Activated CD4-positive, alpha-beta T cell treated with anti-CD3 and anti-CD28 coated beads, Interleukin-2, Interleukin-6, amounts not matched to agents 100 ng/mL and 50 ng/mL, durations not matched to agents 16 hours and 8 hours (primary cell): Measurements from ENCODE around the gene MRC2.
"Not testable (repeated sequence)": the region's sequence is repeated elsewhere in the genome, so short reads cannot be mapped to it uniquely, and the experiment has no call there.

Experiments used
- DNase-seq: peaks from one replicate; pipeline ENCODE4 v3.0.0-alpha.2; 2020

The MRC2 gene, protein sequence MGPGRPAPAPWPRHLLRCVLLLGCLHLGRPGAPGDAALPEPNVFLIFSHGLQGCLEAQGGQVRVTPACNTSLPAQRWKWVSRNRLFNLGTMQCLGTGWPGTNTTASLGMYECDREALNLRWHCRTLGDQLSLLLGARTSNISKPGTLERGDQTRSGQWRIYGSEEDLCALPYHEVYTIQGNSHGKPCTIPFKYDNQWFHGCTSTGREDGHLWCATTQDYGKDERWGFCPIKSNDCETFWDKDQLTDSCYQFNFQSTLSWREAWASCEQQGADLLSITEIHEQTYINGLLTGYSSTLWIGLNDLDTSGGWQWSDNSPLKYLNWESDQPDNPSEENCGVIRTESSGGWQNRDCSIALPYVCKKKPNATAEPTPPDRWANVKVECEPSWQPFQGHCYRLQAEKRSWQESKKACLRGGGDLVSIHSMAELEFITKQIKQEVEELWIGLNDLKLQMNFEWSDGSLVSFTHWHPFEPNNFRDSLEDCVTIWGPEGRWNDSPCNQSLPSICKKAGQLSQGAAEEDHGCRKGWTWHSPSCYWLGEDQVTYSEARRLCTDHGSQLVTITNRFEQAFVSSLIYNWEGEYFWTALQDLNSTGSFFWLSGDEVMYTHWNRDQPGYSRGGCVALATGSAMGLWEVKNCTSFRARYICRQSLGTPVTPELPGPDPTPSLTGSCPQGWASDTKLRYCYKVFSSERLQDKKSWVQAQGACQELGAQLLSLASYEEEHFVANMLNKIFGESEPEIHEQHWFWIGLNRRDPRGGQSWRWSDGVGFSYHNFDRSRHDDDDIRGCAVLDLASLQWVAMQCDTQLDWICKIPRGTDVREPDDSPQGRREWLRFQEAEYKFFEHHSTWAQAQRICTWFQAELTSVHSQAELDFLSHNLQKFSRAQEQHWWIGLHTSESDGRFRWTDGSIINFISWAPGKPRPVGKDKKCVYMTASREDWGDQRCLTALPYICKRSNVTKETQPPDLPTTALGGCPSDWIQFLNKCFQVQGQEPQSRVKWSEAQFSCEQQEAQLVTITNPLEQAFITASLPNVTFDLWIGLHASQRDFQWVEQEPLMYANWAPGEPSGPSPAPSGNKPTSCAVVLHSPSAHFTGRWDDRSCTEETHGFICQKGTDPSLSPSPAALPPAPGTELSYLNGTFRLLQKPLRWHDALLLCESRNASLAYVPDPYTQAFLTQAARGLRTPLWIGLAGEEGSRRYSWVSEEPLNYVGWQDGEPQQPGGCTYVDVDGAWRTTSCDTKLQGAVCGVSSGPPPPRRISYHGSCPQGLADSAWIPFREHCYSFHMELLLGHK (N-terminal part only)

DNA sequence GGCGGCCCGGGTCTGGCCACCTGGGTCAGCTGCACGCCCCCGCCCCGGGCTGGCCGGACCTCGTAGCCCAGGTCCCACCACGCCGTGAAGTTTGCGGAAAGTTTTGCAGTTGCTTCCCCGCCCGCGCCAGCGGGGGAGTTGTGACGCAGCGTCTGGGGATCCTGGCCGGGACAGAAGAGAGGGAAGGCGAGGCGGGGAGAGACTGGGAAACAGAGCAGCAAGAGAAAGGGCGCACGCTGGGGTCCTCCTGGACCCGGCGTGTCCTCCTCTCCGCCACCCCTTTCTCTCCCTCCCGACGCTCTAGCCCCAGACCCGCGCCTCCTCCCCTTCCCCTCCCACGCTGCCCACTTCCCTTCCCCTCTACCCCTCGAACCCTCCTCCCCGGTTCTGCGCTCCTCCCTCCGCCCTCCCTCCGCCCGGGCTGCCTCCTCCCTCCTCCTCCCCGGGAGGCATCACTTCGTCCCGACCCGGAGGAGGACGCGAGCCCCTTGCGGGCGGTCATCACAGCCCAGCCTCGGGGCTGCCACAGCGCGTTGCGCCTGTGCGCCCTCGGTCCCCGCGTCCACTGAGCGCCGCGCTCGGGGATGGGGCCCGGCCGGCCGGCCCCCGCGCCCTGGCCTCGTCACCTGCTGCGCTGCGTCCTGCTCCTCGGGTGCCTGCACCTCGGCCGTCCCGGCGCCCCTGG, at the start of gene MRC2:
Gene MRC2 (plus strand): TSS at position 452 of the 685 bp plus-strand sequence. CDS start 133 bp downstream, at position 585.
- peak; percentile 79 for DNase-seq

DNA sequence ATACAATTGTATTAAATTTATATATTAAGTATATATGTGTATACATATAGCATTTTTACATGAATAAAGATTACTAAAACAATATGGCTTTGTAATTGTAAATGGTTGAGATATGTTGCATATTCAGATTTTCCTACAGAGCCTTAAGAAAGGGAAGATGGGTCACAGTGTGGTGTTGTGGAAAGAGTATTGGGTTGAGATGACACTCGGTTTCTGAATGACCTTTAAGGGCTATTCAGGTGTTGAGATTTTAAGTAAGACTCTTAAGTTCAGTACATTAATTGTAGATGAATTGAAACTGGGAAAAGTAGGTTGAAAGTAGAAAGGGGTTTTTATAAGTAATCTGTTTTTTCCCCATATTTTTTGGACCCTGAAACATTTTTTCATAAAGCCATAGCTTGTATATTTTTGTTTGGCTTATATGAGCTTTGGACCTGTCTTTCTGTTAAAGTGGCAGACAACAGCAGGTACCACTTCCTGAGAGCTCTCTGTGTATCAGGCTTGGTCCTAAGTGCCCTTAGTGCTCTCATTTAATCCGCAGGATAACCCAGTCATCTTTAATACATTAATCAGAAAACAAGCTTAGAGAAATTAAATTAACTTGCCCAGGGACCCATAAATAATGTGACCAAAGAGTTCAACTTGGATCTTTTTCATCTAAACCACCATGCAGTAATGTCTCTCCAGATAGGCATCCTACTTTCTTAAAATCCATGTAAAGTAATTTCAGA, 48.5 kb upstream of the MRC2 start:
- no peak for DNase-seq

DNA sequence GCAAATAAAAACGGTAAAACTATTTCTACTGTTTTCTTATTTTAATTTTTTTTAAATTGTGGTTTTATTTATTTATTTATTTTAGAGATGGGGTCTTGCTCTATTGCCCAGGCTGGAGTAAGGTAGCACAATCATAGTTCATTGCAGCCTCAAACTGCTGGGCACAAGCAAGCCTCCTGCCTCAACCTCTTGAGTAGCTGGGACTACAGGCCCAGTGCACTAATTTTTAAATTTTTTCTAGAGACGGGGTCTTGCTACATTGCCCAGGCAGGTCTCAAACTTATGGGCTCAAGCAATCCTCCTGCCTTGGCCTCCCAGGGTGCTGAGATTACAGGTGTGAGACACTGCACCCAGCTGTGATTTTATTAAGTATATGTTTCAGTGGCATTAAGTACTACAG, 46.5 kb upstream of the MRC2 start:
- DNase-seq, result no peak

DNA sequence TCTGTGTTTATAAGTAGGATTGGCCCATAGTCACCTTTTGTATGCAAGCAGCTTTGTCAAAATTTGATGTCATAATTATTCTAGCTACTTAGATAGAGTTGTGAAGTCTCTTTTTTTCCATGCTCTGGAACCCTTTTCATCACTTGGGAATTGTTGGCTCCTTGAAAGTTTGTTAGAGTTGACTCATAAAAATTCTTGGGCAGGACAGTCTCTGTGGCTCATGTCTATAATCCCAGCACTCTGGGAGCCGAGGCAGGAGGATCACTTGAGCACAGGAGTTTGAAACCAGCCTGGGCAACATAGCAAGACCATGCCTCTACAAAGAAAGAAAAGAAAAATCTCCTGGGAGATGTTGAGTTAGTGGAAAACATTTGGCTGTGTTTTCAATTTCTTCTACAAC, 45.7 kb upstream of the MRC2 start:
- DNase-seq, result no peak

DNA sequence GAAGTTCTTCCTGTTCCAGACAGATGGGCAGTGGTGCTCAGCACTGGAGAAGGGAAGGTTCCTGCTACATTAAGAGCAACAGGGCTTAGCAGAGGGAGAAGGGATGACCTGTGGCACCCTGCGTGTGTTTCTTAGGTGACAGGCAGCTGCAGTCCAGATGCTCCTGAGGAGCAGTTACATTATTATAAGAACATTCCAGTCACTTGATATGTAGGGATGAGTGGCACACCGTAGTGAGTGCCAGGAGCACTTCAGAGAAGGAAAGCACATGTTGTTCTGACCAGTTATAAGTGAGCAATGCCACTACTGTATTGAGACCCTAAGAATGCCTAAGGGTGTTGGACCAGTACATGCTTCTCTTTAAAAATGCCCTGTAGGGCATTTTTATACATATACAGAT, 39.9 kb upstream of the MRC2 start:
- DNase-seq, result no peak

DNA sequence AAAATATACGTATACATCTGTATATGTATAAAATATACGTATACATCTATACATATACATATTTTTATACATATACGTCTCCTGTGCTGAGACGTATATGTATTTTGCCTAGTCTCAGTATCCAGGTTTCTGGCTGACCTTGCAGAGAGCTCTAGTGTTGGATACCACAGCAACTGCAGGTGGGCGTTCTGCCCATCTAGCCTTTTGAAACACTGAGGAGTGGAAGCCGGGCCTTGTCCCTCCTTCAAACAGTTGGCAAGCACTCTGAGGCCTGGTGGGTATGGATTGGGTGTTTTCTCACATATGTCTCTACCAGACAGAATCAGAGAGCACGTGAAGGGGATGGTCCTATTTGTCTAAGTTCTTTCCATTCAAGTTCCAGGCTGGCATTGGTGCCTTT, 39.4 kb upstream of the MRC2 start:
- DNase-seq, result no peak

DNA sequence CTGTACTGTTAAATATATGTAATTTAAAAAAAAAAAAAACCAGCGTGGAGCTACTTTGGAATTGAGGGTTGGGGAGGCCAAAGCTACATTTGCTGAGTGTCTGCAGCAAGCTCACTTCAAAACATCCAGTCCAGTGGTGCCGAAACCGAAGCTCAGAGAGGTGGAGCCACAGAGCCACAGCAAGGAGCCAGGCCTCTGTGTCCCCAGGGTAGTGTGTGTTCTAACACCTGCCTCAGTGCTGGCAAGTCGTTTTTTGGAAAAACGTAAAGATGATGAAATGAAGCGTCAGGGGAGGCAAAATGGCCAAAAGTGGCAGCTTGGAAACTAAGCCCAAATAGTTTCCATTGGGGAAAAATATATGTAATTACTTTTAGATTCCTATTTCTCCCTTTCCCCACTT, 36.1 kb upstream of the MRC2 start:
- DNase-seq, result no peak

DNA sequence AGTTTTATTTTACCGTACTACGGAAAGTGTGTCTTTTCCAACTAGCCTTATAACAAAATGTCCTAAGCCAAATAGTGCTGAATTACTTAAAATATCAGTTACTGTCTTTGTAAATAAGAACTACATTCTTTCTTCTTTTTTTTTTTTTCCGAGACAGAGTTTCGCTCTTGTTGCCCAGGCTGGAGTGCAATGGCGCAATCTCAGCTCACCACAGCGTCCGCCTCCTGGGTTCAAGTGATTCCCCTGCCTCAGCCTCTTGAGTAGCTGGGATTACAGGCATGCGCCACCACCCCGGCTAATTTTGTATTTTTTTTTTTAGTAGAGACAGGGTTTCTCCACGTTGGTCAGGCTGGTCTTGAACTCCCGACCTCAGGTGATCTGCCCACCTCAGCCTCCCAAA, 35.6 kb upstream of the MRC2 start:
- not testable (repeated sequence) for DNase-seq

DNA sequence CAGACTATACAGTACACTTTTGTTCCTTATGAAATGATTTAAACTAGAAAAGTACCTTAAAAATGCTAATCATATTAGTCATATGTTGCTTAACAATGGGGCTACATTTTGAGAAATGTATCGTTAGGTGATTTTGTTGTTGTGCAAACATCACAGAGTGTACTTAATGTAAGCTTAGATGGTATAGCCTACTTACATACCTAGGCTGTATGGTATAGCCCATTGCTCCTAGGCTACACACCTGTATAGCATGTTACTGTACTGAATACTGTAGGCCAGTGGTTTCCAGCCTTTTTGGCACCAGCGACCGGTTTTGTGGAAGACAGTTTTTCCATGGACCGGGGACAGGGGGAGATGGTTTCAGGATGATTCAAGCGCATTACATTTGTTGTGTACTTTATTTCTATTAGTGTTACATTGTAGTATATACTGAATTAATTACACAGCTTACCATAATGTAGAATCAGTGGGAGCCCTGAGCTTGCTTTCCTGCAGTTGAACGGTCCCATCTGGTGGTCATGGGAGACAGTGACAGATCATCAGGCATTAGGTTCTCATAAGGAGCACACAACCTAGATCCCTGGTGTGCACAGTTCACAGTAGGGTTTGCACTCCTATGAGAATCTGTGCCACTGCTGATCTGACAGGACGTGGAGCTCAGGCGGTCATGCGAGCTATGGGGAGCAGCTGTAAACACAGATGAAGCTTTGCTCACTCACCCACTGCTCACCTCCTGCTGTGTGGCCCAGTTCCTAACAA, 35.0 kb upstream of the MRC2 start:
- no peak for DNase-seq

DNA sequence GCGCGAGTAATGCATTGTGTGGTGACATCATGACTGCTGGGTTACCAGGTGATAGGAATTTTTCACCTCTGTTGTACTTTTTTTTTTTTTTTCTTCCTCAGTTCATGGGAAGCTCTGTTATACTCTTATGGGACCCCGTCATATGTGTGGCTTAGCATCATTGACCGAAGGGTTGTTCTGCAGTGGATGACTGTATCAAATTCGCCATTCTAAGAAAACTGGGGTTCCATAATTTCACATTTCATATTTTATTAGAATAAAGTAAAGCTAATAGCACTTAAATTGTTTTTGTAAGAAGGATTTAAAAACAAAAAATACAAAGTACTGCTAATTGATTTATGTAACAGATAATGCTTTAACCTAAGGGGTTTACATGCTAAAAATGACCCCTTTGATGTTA, 32.0 kb upstream of the MRC2 start:
- no peak for DNase-seq

DNA sequence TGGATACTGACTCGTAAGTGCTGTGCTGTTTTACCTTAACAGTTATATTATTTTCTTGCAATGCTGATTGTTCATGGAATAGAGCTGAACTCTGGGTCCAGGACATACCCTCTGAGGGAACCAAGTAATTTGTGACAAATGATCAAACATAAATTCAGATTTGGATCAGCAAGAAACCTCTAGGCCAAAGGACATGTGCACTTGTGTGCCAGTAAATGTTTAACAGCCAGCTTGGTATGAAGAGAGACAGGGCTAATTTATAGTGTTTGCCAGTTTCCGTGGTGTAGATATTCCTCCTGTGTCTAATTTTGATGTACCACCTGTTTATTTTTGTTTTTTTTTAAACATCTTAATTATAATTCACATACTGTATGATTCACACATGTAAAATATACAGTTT, 30.8 kb upstream of the MRC2 start:
- DNase-seq, result no peak

DNA sequence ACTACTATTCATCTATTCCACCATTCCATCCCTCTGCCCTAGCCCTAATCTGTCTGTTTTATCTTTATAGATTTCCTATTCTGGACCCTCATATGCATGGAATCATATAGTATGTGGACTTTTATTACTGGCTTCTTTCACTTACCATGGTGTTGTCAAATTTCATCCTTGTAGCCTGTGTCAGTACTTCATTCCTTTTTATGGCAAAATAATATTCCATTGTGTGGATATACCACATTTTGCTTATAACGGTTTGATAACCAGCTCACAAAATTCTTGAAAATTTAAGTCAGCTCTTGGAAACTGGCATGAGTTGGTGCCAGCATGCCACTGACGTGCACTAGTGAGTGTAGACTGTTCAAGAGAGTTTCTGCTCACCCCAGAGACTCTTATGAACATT, 30.3 kb upstream of the MRC2 start:
- no peak for DNase-seq

DNA sequence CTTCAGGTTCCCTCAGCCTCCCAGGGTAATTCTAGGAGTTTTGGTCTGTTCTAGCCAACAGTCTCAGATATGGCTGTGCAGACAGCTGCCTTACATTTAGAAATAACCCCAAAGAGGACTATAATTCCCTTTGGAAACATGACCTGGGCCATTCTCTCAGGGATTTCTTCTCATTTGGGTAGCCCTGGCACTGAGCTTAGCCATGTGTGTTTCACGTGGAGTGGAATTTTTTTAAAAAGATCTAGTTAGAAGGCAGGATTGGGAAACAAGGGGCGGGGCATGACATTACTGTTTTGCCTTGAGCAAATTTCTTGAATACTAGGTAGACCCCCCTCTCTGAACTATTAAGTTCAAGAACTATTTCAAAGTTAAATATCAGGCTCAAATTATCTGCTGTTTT, 29.6 kb upstream of the MRC2 start:
- DNase-seq, result no peak

DNA sequence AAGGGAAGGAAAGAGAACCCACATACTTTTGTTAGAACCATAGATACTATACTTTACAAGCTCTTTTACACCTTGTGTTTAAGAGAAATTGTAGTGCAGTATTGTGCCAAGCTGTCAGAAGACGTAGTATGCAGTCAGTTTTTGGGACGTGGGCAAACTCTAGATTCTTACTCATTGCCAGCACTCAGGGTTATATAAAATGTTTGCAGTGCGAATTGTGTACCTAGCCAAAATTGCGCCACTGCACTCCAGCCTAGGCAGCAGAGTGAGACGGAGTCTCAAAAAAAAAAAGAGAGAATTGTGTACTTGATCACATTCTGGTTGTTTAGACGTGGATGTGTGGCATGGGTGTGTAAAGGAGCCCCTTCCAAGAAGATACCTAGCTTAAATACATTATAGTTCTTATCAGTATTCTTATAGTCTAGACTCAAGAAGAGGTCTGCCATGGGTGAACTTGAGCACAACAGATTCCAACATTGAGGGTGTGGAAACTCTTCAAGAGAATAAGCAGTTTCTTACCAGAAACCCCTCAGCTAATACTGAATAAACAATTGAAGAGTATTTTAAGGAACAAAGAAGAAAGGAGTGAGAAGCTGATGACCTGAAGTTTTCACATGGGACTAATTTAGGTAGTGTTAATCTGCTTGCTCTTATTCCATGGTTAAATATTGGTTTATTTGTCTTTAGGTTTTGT, 27.4 kb upstream of the MRC2 start:
- no peak for DNase-seq

DNA sequence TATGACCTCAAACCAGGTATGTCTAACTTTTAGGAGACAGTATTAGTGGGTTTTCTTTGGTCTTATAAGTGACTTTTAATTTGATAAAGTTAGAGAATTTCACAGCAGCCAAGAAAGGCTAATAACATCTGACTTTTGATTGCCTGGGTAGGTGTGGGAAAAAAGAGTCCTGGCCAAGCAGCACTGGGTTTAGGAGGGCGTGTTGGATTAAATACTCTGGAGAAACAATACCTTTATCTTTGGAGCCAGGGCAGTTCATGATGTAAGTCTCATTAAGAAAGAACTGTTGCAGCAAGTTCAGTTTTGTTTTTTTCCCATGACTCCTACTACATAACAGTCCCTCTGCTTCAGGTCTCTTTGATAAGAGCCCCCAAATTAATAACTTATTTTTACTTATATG, 26.7 kb upstream of the MRC2 start:
- DNase-seq, result no peak

DNA sequence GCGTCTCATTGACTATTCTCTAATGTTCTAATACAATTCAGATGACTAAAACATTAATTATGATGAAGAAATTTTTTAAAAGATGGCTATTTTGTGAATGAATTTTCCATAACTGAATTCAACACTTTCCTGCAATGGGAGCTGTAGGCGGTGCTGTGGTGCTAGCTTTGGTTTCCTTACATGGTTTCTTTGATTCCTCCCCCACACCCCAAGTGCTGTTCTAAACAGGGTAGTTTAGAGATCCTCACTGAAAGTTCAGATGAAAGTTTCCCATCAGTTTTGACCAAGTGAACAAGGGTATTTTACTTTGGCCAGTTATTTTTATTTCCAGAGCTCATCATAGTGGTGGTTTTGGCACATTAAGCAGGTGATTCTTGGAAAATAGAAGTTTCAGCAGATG, 26.0 kb upstream of the MRC2 start:
- no peak for DNase-seq

DNA sequence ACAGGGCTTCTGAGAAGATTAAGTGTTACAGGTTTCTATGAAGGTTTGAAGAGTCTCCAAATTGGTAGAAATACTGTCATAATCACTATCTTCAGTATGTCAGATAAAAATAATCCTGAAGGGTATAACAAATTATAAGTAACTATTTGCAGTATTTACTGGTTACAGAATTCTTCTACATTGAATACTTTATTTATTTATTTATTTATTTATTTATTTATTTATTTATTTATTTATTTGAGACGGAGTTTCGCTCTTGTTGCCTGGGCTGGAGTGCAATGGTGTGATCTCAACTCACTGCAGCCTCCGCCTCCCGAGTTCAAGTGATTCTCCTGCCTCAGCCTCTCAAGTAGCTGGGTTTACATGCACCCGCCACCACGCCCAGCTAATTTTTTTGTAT, 23.7 kb upstream of the MRC2 start:
- DNase-seq, result not testable (repeated sequence)

DNA sequence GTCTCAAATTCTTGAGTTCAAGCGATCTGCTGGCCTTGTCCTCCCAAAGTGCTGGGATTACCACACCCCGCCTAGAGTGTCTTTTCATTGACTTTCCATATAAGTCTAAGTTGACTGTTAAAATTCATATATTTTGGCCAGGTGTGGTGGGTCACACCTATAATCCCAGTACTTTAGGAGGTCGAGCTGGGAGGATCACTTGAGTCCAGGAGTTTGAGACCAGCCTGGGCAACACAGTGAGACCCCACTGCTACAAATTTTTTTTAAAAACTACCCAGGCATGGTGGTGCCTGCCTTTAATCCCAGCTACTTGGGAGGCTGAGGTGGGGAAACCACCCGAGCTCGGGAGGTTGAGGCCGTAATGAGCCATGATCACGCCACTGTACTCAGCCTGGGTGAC, 21.9 kb upstream of the MRC2 start:
- DNase-seq, result no peak

DNA sequence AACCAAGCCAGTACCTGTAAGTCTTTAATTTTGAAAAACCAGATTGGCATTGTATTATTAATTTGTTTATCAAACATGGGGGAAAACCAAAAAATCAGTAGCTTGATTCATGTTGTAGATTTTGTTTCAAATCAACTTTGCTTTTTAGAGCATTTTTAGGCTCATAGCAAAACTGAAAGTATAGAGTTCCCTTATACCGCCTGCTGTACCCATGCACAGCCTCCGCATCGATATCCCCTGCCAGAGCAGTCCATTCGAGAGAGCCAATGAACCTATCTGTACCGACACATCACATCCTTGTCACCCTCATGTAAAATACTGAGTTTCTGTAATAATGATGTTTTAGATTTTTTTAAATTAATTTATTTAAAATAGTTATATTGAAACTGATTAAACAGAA, 16.2 kb upstream of the MRC2 start:
- peak; percentile 38 for DNase-seq

DNA sequence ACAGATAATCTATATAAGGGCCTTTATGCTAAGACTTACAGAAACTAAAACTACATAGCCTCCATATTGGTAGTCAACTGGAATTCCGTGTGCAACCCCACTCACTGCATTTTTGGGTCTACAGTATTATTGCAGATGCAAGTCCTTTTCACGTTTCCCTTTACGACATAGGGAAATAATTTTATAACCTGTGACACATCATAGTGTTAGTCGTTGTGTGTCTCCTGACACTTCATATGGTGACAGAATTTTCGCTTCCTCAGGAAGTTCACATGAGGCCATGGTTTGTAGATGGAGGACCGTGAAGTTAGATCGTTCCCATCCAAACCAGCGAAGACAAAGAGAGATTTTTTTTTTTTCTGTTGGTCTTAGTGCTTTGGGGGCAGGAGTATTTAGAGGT, 15.7 kb upstream of the MRC2 start:
- DNase-seq, result peak; percentile 39

DNA sequence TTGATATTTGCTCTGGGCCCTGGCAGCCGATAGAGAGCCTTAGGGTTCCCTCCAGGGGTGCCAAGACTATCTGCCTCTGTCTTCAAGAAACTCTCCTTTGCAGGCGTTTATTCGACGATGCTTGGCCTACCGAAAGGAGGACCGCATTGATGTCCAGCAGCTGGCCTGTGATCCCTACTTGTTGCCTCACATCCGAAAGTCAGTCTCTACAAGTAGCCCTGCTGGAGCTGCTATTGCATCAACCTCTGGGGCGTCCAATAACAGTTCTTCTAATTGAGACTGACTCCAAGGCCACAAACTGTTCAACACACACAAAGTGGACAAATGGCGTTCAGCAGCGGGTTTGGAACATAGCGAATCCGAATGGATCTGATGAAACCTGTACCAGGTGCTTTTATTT, 15.2 kb upstream of the MRC2 start:
- DNase-seq, result not testable (repeated sequence)
